Globus pallidus (tissue), 1 donor: Measurements from ENCODE around the gene ELF3.
"Not testable (repeated sequence)": the region's sequence is repeated elsewhere in the genome, so short reads cannot be mapped to it uniquely, and the experiment has no call there.

ENCODE experiments used
- DNase-seq: peaks from one replicate; pipeline ENCODE4 v3.0.0-alpha.2; 2015; ENCODE audit warnings: low spot score

Gene ELF3

GRCh38 chr1:202034683-202035462 lies 24.5 kb downstream of the ELF3 start:
- no peak for DNase-seq

DNA sequence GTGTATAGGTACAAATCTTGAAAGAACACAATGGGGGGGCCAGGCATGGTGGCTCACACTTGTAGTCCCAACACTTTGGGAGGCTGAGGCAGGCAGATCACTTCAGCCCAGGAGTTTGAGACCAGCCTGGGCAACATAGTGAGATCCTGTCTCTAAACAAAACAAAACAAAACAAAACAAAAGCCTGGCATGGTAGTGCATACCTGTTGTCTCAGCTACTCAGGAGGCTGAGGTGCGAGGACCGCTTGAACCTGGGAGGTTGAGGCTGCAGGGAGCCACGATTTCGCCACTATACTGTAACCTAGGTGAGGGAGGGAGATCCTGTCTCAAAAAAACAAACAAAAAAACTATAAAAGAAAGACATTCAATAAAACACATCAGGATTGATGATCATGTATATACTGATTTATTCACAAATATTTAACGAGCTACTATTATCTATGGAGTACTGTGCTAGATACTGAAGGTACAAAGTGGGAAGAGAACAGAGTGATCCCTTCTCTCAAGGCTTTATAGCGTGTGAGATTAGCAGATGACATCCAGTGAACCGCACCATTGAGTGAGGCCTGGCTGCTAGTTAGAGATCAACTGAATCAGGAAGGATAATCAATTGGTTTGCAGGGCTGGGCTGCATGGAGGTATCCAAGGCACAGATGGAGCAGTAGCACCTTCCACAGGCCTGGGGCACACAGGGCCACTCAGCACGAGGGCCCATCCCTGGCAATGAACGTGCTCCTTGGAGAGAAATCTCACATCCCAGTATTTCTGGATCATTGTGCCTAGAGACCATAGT lies 26.4 kb downstream of the ELF3 start:
- DNase-seq, result no peak

- no peak for DNase-seq
Measured at GRCh38 chr1:202037706-202038296, 27.4 kb downstream of the ELF3 start.

DNA sequence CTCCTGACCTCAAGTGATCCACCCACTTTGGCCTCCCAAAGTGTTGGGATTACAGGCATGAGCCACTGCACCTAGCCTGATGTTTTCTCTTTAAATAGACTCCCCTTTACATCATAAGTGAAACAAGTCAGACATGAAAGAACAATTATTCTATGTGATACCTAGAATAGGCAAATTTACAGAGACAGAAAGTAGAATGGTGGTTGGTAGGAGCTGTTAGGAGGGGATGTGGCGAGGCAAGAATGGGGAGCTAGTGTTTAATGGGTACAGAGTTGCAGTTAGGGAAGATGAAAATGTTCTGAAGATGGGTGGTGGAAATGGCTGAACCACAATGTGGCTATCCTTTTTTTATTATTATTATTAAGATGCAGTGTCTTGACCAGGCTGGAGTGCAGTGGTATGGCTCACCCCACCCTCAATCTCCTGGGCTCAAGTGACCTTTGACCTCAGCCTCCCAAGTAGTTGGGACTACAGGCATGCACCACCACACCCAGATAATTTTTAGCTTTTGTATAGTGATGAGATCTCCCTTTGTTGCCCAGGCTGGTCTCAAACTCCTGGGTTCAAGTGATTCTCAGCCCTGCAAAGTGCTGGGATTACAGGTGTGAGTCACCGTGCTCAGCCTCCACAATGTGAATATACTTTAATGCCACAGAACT lies 28.4 kb downstream of the ELF3 start:
- no peak for DNase-seq

GRCh38 chr1:202045705-202046104 lies 35.3 kb downstream of the ELF3 start:
- DNase-seq, result no peak

GRCh38 chr1:202046227-202046626 lies 35.8 kb downstream of the ELF3 start:
- no peak for DNase-seq

- DNase-seq, result no peak
Measured at GRCh38 chr1:202046748-202047708, 36.6 kb downstream of the ELF3 start.

GRCh38 chr1:202047977-202048376 lies 37.6 kb downstream of the ELF3 start:
- no peak for DNase-seq

- DNase-seq, result no peak
Measured at GRCh38 chr1:202049129-202049528, 38.7 kb downstream of the ELF3 start.

GRCh38 chr1:202054094-202054493 lies 43.7 kb downstream of the ELF3 start:
- DNase-seq, result no peak

- DNase-seq, result not testable (repeated sequence)
Measured at GRCh38 chr1:202054673-202055072, 44.3 kb downstream of the ELF3 start.

DNA sequence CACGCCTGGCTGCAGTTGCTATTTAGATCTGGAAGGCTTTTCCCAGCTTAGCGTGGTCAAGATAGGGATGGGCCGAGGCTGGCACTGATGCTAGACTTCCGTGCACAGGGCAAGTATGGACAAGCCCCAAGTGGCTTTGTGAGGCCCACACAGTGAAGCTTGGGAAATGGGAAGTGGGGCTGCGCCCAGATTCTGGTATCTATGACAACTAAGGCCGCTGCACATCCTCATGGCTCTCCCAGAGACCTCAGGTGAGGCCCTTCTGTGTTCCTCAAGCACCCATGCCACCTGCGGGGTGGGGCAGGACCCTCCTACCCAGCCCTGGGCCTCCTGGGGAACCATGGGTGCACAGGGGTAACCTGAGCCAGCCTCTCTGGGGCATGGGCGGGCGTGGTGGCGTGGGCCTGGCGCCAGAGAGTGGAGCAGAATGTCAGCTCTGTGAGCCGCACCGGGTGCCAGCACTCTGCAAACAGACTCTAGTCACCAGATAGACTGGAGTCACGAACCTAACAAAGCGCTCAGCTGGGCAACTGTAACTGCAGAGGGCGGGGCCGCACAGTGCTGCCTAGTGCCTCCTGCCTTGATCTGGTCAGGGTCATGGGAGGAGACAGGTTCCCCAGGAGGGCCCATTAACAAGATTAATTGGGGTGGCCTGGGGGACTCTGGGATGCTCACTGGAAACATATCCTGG lies 46.4 kb downstream of the ELF3 start:
- DNase-seq, result no peak

- DNase-seq, result not testable (repeated sequence)
Measured at GRCh38 chr1:202057335-202057704, 46.9 kb downstream of the ELF3 start.

DNA sequence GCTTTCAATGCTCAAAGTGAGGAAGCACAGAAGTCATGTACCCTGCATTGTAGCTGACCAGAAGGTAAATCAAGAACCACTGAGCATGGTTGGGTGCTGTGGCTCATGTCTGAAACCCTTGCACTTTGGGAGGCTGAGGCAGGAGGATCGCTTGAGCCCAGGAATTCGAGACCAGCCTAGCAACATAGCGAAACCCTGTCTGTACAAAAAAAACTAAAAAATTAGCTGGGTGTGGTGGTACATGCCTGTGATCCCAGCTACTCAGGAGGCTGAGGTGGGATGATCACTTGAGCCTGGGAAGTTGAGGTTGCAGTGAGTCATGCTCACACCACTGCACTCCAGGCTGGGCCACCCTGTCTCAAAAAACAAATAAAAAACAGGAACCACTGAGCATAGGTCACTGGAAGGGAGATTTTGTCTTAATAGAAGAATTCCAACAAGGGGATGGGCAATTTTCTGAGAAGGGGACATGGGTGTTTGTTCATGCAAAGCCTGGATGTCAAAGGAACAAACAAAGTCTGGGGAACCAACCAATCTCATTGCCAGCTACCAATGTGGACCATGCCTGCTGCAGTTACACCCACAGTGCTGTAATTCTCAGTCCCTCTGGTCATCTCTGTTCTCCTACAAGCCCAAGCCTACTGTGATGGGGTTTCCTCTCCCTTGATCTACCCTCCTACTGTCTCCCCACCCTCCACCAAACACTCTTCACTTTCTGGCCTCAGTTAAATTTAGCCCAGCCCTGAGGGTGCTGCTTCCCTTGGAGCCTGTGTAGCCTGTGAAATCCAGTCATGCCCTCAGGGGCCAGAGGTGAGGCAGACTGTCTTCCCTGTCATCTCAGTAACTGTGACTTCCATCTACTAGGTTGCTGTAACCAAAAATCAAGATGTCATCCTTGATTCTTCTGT lies 47.9 kb downstream of the ELF3 start:
- no peak for DNase-seq

- no peak for DNase-seq
Measured at GRCh38 chr1:202061055-202061454, 50.7 kb downstream of the ELF3 start.

- not testable (repeated sequence) for DNase-seq
Measured at GRCh38 chr1:202061787-202062186, 51.4 kb downstream of the ELF3 start.

GRCh38 chr1:202062636-202063035 lies 52.2 kb downstream of the ELF3 start:
- not testable (repeated sequence) for DNase-seq

GRCh38 chr1:202063093-202063492 lies 52.7 kb downstream of the ELF3 start:
- no peak for DNase-seq

DNA sequence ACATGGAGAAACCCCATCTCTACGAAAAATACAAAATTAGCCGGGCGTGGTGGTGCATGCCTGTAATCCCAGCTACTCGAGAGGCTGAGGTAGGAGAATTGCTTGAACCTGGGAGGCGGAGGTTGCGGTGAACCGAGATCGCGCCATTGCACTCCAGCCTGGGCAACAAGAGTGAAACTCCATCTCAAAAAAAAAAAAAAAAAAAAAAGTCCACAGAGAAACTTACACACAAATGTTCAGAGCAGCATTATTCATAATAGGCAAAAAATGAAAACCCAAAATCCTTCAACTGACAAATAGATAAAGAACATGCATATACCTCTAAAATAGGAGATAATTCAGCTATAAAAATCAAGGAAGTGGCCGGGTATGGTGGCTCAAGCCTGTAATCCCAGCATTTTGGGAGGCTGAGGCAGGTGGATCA lies 54.5 kb downstream of the ELF3 start:
- DNase-seq, result not testable (repeated sequence)
